Inferior parietal cortex (tissue), 1 donor: ENCODE results near the gene CHAT.
A peak's percentile ranks its signal among the peaks of the same experiment; 100 is the strongest.

Source experiments
- DNase-seq: peaks from one replicate; pipeline ENCODE4 v3.0.0-alpha.2; 2016; ENCODE audit errors: extremely low spot score

Gene CHAT

GRCh38 chr10:49613882-49614241 lies at the start of gene CHAT:
Gene CHAT (plus strand): TSS chr10:49614037. CDS start chr10:49614190, 153 bp downstream.
- DNase-seq: no peak

GRCh38 chr10:49564461-49565009 lies 49.3 kb upstream of the CHAT start:
- DNase-seq: no peak

- DNase-seq: no peak
These were observed 46.0 kb upstream of the CHAT start for GRCh38 chr10:49567810-49568209.

GRCh38 chr10:49568235-49568634 lies 45.6 kb upstream of the CHAT start:
- no peak for DNase-seq

GRCh38 chr10:49569031-49569631 lies 44.7 kb upstream of the CHAT start:
- no peak for DNase-seq

- DNase-seq: no peak
These were observed 42.4 kb upstream of the CHAT start for GRCh38 chr10:49571388-49571787.

GRCh38 chr10:49572594-49573114 lies 41.2 kb upstream of the CHAT start:
- DNase-seq: no peak

- DNase-seq: no peak
These were observed 38.3 kb upstream of the CHAT start for GRCh38 chr10:49575489-49576072.

- DNase-seq: no peak
These were observed 36.5 kb upstream of the CHAT start for GRCh38 chr10:49577182-49577925.

- no peak for DNase-seq
These were observed 35.4 kb upstream of the CHAT start for GRCh38 chr10:49578392-49578791.

- DNase-seq: no peak
These were observed 34.2 kb upstream of the CHAT start for GRCh38 chr10:49579621-49580020.

- no peak for DNase-seq
These were observed 28.4 kb upstream of the CHAT start for GRCh38 chr10:49585387-49585786.

GRCh38 chr10:49587981-49588380 lies 25.9 kb upstream of the CHAT start:
- DNase-seq: no peak

- peak; percentile 82 for DNase-seq
These were observed 20.9 kb upstream of the CHAT start for GRCh38 chr10:49592726-49593563.

- no peak for DNase-seq
These were observed 20.3 kb upstream of the CHAT start for GRCh38 chr10:49593564-49593875.

GRCh38 chr10:49593998-49594397 lies 19.8 kb upstream of the CHAT start:
- no peak for DNase-seq

- peak; percentile 82 for DNase-seq
These were observed 19.2 kb upstream of the CHAT start for GRCh38 chr10:49594594-49594993.

GRCh38 chr10:49595003-49595712 lies 18.7 kb upstream of the CHAT start:
- no peak for DNase-seq

- DNase-seq: no peak
These were observed 17.9 kb upstream of the CHAT start for GRCh38 chr10:49595713-49596492.

GRCh38 chr10:49596493-49596809 lies 17.4 kb upstream of the CHAT start:
- no peak for DNase-seq

GRCh38 chr10:49596836-49597235 lies 17.0 kb upstream of the CHAT start:
- no peak for DNase-seq
